Uterine smooth muscle cell (primary cell): ENCODE measurements around the gene FLT3LG. TPM values are rescaled to one million over a fixed set of nuclear protein-coding genes. Genes with fewer than 3 reads are reported as not detected.

Experiments used
- total RNA-seq: library from RNA; depleted of rRNA; stranded (reverse); fragments of >200 nt; gene quantifications from 2 replicates; pipeline ENCODE4 v1.2.3, GENCODE V29; 2014

Gene FLT3LG
- total RNA-seq = 2.5 and 2.6 TPM in 2 replicates

DNA sequence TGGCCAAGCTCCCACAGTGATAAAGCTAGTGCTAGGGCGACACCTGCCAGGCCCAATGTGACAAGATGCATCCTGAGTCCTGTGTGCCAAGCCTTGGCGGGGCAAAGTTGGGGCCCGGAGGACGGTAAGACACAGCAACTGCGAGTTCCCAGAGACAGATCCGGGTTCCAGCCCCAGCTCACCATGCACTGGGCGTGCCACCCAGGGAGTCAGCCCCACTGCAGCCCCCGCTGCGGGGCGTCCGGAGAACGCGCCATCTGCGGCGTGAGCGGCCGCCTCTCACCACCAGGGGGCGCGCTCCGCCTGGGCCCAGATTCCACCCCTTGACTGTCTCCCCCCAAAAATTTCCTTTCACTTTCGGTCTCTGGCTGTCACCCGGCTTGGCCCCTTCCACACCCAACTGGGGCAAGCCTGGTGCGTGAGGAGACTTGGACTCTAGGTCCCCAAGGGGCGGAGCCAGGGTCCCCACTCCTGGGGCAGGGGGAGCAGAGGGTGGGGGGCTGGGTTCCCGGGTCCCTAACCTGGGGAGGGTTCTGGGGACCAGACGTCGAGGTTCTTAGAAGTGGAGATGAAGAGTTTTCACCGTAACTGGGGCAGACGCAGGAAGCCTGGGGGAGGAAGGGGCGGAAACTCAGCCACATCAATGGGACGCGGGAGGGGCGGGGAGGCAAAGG lies at the start of gene FLT3LG:
TSS of gene FLT3LG (plus strand) at position 348 of the 674 bp plus-strand sequence. CDS start 425 bp downstream, outside the sequence.

DNA sequence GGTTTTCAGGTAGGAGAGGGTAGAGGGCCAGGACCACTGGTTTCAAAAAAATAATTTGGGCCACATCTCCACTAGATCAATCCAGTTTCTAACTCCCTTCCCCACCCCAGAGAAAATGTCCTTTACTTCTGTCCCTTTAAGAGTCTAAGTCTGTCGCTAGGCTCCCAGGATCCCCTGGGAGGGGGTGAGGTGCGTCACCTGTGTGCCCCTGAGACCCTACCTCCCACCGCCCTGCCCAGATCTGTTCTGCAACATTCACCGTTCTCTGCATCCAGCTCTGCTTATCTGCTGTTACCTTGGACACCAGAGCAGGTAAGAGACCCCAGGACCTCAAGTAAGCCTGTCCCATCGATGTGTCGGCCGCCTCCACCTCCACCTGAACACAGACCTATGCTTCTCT lies 48.8 kb upstream of the FLT3LG start, which contains the start of gene GFY:
TSS of gene GFY (plus strand) at position 211 of the 400 bp plus-strand sequence. CDS start 1,043 bp downstream, outside the sequence.

GRCh38 chr19:49441210-49441959 lies 32.6 kb upstream of the FLT3LG start, which contains the start of gene SLC17A7:
SLC17A7 (minus strand) TSS chr19:49441527; CDS start chr19:49441379, 148 bp downstream.

GRCh38 chr19:49451430-49452181 lies 22.4 kb upstream of the FLT3LG start, which contains the start of gene PIH1D1:
PIH1D1 (minus strand) TSS chr19:49451814; CDS start chr19:49451574, 240 bp downstream.

GRCh38 chr19:49453013-49453756 lies 20.8 kb upstream of the FLT3LG start, which contains the start of gene ALDH16A1:
ALDH16A1 (plus strand) TSS chr19:49453225; CDS start chr19:49453332, 107 bp downstream.

GRCh38 chr19:49487277-49488045 lies 13.4 kb downstream of the FLT3LG start, which contains the start of gene RPL13A:
RPL13A (plus strand) TSS chr19:49487608; CDS start chr19:49487630, 22 bp downstream.

Other genes with a start within 250 kb of the FLT3LG start
- gene SLC6A16, start 149.0 kb upstream of the FLT3LG start, total RNA-seq = under 0.01 TPM in 2 replicates
- gene CD37, start 138.8 kb upstream of the FLT3LG start, total RNA-seq = 0.12 TPM in 1 of 2 replicates, not detected in the other
- 13.7 and 15.6 TPM in 2 replicates for gene TEAD2, start 111.8 kb upstream of the FLT3LG start, total RNA-seq
- gene DKKL1, start 110.3 kb upstream of the FLT3LG start, total RNA-seq = 0.25 and 0.33 TPM in 2 replicates
- not detected in 2 replicates for gene KASH5, start 86.0 kb upstream of the FLT3LG start, total RNA-seq
- not detected in 2 replicates for gene PTH2, start 50.8 kb upstream of the FLT3LG start, total RNA-seq
- 0.11 TPM in 1 of 2 replicates, not detected in the other for gene GFY, start 48.8 kb upstream of the FLT3LG start, total RNA-seq
- not detected in 2 replicates for gene SLC17A7, start 32.7 kb upstream of the FLT3LG start, total RNA-seq
- gene PIH1D1, start 22.4 kb upstream of the FLT3LG start, total RNA-seq = 105 and 127 TPM in 2 replicates
- gene ALDH16A1, start 21.0 kb upstream of the FLT3LG start, total RNA-seq = 33.4 and 53.8 TPM in 2 replicates
- 1,950 and 2,937 TPM in 2 replicates for gene RPL13A, start 13.4 kb downstream of the FLT3LG start, total RNA-seq
- gene RPS11, start 22.2 kb downstream of the FLT3LG start, total RNA-seq = 2,278 and 3,023 TPM in 2 replicates
- 21.7 and 56.0 TPM in 2 replicates for gene FCGRT, start 38.4 kb downstream of the FLT3LG start, total RNA-seq
- 136 and 287 TPM in 2 replicates for gene RCN3, start 53.8 kb downstream of the FLT3LG start, total RNA-seq
- 58.2 and 78.7 TPM in 2 replicates for gene NOSIP, start 106.3 kb downstream of the FLT3LG start, total RNA-seq
- 0.33 and 0.75 TPM in 2 replicates for gene PRRG2, start 107.1 kb downstream of the FLT3LG start, total RNA-seq
- 2.4 and 3.1 TPM in 2 replicates for gene PRR12, start 117.0 kb downstream of the FLT3LG start, total RNA-seq
- 41.3 and 58.6 TPM in 2 replicates for gene RRAS, start 165.9 kb downstream of the FLT3LG start, total RNA-seq
- gene SCAF1, start 168.0 kb downstream of the FLT3LG start, total RNA-seq = 17.3 and 18.1 TPM in 2 replicates
- gene IRF3, start 191.6 kb downstream of the FLT3LG start, total RNA-seq = 43.1 and 45.6 TPM in 2 replicates
- 3.2 and 7.5 TPM in 2 replicates for gene BCL2L12, start 191.7 kb downstream of the FLT3LG start, total RNA-seq
- gene PRMT1, start 203.1 kb downstream of the FLT3LG start, total RNA-seq = 325 and 532 TPM in 2 replicates
- gene ADM5, start 215.4 kb downstream of the FLT3LG start, total RNA-seq = 0.66 and 0.87 TPM in 2 replicates
- gene CPT1C, start 216.9 kb downstream of the FLT3LG start, total RNA-seq = 15.6 and 25.6 TPM in 2 replicates